Measurements from ENCODE around the gene ADGRL1.
"Not testable (repeated sequence)": the region's sequence is repeated elsewhere in the genome, so short reads cannot be mapped to it uniquely, and the experiment has no call there.

DNA sequence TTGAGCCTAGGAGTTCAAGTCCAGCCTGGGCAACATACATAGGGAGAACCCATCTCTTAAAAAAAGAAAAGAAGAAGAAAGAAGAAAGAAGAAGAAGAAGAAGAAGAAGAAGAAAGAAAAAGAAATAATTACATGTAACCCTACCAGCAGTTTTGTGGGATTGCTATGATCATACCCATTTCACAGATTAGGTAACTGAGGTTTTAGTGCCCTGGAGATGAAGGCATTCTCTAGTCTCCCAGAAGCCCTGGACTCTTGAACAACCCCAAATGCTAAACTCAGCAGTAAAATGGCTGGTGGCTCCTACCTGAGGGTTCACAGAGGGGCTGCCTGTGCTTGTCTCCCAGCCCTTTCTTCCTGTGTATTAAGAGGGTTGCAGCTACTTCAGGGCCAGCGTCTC, 49.3 kb upstream of the ADGRL1 start:
- TF ChIP-seq, protein P1, sequence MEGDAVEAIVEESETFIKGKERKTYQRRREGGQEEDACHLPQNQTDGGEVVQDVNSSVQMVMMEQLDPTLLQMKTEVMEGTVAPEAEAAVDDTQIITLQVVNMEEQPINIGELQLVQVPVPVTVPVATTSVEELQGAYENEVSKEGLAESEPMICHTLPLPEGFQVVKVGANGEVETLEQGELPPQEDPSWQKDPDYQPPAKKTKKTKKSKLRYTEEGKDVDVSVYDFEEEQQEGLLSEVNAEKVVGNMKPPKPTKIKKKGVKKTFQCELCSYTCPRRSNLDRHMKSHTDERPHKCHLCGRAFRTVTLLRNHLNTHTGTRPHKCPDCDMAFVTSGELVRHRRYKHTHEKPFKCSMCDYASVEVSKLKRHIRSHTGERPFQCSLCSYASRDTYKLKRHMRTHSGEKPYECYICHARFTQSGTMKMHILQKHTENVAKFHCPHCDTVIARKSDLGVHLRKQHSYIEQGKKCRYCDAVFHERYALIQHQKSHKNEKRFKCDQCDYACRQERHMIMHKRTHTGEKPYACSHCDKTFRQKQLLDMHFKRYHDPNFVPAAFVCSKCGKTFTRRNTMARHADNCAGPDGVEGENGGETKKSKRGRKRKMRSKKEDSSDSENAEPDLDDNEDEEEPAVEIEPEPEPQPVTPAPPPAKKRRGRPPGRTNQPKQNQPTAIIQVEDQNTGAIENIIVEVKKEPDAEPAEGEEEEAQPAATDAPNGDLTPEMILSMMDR (IDR thresholded peaks at IDR 0.05), result not testable (repeated sequence)
- not testable (repeated sequence) for TF ChIP-seq POLR2AphosphoS5 (IDR thresholded peaks at IDR 0.05); EP300 (IDR thresholded peaks at IDR 0.05); POLR2A (IDR thresholded peaks at IDR 0.05; ENCODE audit: low read depth)

Measured in esophagus muscularis mucosa (tissue), 4 donors.